NCI-H146 treated with DMSO at 0.1 percent for 48 hours (cell line): ENCODE measurements around the gene PLXNA2.
A peak's percentile ranks its signal among the peaks of the same experiment; 100 is the strongest.

Experiments
- DNase-seq: peaks from one replicate; lab custom pipeline; 2025; ENCODE audit not compliant: unreplicated experiment; lab: John Stamatoyannopoulos, UW

Gene PLXNA2

DNA sequence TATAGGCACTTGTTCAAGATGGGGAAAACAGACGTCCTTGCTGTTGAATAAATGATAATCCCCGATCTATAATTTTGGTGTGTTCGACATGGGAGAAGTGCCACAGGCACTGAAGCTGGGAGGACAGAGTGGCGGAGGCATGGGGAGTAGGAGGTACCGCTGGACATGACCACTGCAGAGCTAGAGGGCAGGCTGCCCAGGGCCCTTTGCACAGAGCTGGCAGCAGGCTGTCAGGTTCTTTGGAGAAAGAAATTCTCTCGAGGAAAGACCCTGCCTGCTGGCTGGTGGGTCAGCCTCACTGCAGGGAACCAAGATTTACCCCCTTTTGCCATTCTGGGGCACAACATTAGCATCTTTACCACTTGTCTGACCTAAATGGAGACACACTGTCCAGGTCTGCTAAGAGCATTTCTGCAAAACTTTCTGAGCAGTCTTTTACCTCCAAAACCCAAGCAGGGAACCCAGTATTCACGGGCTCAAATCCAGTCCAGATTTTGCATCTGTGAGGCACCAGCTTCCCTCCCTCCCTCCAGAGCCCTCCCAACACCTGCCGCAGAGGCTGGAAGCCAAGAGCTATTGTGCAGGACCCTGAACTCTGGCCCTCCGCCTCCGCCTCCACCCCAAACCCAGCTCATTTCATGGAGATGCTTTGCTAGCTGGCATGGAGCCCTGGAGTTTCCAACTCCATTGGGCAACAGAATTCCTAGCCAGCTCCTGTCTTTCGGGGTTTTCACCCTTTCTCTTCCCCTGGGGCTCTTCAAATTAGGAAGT lies 142.3 kb downstream of the PLXNA2 start:
- DNase-seq = peak; percentile 67

DNA sequence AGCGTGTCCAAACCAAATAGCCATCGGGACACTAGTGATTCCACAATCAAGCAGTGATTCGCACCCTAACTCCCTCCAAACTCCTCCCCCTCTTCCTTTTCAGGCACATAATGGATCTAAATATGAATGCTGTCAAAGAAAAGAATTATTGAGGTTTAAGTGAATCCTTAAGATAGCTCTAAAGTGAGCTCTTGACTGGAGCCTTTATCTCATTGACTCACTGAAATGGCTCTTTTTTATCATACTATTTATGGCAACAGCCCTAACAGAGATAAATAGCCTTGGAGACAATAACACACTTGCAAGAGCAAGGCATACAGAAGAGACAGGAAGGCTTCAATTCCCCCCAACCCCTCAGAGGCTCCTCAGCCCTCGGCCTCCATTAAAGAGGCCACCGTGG lies 143.3 kb downstream of the PLXNA2 start:
- DNase-seq = no peak

- no peak for DNase-seq
These were observed 144.1 kb downstream of the PLXNA2 start for GRCh38 chr1:208100106-208100505.

GRCh38 chr1:208098773-208099172 lies 145.4 kb downstream of the PLXNA2 start:
- peak; percentile 32 for DNase-seq

DNA sequence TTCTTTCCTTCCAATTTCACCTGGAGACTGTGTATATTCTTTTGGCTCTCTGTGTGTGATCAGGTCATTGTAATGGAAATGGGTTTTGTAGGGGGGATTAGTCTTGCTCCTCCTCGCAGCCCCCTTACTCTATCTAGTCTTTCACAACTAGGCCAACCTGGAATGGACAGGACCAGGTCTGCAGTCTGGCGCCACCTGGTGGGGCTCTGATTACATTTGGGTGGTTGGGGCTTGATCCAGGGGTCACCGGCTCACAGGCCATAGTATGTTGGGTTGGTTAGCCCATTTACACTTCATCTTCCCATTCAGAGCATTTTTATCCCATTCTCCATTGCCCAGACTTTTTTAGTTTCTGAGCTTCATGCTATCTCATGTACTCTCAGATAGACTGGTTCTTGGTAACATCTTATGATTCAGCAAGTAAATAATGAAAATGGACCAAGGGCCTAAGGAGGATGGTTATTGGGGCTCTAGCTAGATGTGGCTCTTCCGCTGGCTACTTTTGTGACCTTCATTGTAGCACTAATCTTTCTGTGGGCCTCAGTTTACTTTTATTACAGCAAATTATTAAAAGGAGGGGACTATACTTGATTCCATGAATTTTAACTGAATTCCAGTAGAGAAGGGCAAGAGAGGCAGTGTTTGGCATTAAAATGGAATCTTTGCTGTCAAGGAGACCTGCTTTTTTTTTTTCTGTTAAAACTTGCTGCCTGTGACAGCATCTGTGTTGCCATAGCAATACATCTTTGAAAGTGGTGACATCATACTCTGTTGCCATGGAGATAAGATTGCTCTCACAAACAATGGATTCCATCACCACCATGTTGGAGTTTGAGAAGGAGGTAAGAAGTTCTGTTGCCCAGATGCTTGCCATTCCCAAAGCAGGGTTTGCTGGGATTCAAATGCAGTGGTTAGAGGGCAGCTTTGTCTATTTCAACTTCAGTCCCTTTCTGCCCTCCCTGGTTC lies 150.1 kb downstream of the PLXNA2 start:
- DNase-seq = peak; percentile 24

DNA sequence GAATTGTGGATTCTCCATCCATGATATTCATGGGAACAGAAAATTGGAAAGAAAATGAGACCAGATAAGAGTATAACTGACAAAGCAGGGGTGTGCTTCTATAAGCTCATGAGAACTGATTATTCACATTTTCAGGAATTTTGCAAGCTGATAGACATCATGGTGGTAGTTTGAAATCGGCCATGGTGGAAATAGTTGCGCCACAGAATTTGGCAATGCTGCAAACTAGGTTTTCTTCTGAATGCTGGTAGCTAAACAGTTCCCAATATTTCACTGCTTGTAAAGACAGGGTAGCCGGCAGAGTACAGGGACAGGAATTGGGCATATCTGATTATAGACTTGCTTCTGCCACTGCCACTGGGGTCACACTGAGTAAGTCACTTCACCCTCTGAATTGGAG lies 151.1 kb downstream of the PLXNA2 start:
- DNase-seq = no peak

GRCh38 chr1:208090388-208091301 lies 153.5 kb downstream of the PLXNA2 start:
- no peak for DNase-seq

DNA sequence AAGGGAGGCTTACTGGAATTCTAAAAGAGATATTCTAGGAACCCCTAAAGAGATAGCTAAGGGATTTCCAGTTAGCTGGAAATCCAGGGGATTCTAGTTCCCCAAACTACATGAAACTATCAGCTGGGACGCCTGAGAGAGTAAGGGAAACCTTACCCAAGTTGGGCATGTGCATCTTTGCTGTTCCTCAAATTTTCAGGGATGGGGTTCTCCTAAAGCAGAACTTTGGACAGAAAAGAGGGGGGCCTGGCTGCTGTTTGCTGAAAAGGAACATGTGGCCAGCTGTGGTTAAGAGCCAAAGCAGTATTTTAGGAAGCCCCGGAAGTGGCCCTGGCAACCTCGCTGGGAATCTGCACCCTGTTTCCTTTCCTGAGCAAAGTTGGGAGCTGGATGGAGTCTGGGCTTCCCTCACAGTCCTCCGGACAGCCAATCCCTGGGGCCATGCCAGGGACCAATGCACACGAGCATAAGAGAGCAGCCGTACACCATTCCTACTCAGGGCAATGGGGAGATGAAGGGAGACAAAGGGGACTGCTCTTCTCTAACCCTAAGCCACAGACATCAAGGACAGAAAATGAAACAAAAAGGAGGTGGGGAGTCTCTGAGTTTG lies 154.3 kb downstream of the PLXNA2 start:
- no peak for DNase-seq

- no peak for DNase-seq
These were observed 155.0 kb downstream of the PLXNA2 start for GRCh38 chr1:208089149-208089548.

DNA sequence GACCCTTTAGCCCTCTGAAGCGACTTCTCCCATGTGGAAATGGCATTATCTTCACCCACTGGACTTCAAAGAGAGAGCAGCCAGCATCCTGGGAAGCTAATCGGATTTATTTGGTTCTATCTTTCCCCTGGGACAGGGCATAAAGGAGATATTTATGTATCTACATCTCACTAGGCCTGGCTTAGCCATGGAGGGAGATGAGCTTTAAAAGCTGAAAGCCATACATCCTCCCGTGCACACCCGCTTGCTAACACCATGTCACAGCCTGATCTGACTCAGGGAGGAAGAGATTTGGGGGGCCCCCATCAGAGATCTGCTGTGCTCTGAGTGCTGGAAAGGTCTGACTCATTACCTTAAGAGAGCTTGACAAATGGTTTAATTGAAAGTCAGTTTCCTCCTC lies 155.9 kb downstream of the PLXNA2 start:
- DNase-seq = no peak

DNA sequence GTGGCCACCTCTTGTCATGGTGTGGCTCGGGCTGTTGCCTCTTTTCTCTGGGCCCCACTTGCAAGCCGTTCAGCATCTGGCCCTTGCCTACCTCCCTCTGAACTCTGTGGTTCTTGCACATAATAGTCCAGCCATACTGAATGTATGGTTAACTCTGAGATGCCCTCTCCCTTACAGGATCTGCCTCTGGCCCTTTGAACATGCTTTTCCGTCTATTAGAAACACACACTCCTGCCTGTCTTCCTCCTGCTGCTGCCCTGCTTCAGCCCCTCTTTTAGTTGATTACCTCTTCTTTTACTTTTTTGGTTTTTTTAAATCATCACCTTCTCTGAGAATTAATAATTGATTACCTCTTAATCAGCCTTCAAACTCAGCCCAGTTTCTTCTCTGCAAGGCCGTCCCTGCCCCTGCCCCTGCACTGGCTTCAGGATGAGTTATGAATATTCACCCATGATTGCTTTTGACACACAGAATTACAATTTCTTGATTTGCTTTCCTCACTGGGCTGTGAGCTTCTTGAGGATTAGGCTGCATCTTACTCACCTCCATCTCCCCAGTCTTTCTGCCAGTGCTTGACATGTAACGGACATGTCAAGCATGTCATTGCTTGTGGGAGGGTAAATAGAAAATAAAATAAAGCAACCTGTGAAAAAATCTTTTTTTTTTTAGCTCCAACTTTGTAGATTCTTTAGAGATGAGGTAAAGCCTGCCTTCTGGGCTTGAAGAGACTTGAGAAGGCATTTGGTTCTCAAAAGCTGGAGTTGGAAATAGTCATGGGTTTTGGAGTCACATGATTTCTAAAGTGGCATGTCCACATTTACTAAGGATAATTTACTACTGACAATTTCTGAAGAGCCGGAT lies 158.3 kb downstream of the PLXNA2 start:
- DNase-seq = no peak

DNA sequence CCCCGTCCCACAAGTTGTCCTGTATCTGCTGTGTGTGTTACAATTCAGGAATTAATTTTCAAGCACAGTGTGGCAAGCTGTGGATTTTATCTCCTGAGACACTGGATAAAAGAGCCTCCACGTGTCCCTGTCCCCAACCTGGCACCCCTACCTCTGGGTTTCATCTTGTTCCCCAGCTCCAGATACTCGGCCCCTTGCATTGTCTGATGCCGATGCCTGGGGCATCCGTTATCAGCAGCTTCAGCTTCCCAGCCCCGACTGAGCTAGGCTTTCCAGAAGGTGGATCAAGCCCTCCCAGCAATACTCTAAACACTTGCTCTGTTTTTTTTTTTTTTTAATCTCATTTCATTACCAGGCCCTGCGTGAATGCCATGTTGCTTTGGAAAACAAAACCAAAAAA lies 159.4 kb downstream of the PLXNA2 start:
- DNase-seq = no peak

DNA sequence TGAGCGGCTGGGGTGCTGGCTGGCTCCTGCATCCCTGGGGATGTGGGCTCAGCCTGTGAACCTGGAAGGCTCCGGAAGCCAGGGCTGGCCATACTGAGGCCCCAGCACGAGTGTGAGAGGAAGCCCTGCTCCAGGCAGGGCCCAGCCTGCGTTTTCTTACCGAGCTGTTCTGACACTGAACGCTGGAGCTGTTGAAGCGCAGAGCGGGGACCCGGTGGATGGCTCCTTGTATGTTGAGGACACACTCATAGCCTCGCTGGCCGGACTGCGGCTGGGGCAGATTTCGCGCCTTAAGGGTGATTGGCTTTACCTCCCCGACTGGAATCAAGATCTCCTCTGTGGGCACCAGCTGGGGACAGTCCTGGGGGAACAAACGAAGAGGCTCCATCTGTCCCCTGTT lies 160.0 kb downstream of the PLXNA2 start:
- no peak for DNase-seq

DNA sequence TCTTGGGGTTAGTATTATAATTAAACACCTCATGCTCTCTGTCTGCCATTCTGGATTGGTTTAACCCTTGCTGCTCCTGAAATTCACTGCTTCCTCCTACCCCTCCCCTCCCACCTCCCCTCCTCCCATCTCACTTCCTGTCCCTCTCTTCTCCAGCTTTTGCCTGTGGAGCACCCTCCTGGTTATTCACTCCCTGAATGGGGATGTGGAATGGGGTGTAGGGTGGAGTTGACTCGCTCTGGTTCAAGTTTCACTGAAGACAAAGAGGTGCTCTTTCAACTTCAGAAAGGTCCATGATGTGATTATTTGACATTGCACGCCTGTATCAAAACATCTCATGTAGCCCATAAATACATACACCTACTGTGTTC lies 160.5 kb downstream of the PLXNA2 start:
- DNase-seq = no peak

- peak; percentile 29 for DNase-seq
These were observed 161.0 kb downstream of the PLXNA2 start for GRCh38 chr1:208083016-208083714.

GRCh38 chr1:208081972-208082371 lies 162.2 kb downstream of the PLXNA2 start:
- DNase-seq = no peak

GRCh38 chr1:208080396-208081286 lies 163.5 kb downstream of the PLXNA2 start:
- no peak for DNase-seq

DNA sequence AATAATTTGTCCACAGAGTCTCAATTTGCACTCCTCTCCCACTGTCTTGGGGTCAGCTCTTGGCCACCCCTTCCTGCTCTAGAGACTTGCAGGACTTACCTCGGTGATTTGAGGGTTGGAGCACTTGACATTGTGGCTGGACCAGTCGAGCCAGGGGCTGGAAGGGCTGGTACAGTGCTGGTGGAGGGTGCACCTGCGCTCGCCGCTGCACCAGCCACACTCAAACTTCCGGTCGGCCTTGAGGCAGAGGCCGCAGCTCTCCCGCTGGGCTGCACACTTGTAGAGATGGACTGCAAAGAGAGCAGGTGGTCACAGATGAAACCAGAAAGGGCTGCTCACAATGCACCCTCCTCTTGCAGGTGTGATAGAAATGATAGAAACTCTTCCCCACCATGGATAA lies 165.0 kb downstream of the PLXNA2 start:
- peak; percentile 68 for DNase-seq
